SK-N-SH treated with all-trans-retinoic acid at 6 μM for 48 hours (cell line): ENCODE data around the gene CIRBP.
A peak's percentile ranks its signal among the peaks of the same experiment; 100 is the strongest.

ENCODE experiments used
- ATAC-seq: fragments of 200-7000 bp; cut with Tn5 transposase; 3 replicates; pipeline ENCODE4 v1.9.1; 2020; ENCODE audit warnings: mild to moderate bottlenecking, moderate library complexity
- CREB5 ChIP-seq: fragments of 250-450 bp; sonication (Bioruptor Pico); IDR thresholded peaks from 2 replicates; pipeline ENCODE4 v1.5.1; 2020; ENCODE audit warnings: low read depth, mild to moderate bottlenecking, moderate library complexity
- CSDC2 ChIP-seq: fragments of 250-450 bp; sonication (Bioruptor Pico); IDR thresholded peaks from 2 replicates; pipeline ENCODE4 v1.5.0; 2020; ENCODE audit warnings: mild to moderate bottlenecking, moderate library complexity
- CSRNP3 ChIP-seq: fragments of 250-450 bp; sonication (Bioruptor Pico); IDR thresholded peaks from 2 replicates; pipeline ENCODE4 v1.5.1; 2021; ENCODE audit warnings: mild to moderate bottlenecking, moderate library complexity
- ESRRG ChIP-seq: fragments of 250-450 bp; sonication (Bioruptor Pico); IDR thresholded peaks from 2 replicates; pipeline ENCODE4 v1.6.1; 2021; ENCODE audit warnings: mild to moderate bottlenecking
- GLIS3 ChIP-seq: fragments of 250-450 bp; sonication (Bioruptor Pico); IDR thresholded peaks from 2 replicates; pipeline ENCODE4 v1.5.0; 2020; ENCODE audit warnings: mild to moderate bottlenecking, moderate library complexity
- OSR1 ChIP-seq: fragments of 250-450 bp; sonication (Bioruptor Pico); IDR thresholded peaks from 2 replicates; pipeline ENCODE4 v1.8.0; 2022; ENCODE audit warnings: moderate library complexity, mild to moderate bottlenecking, inconsistent platforms
- POU6F1 ChIP-seq: fragments of 250-450 bp; sonication (Bioruptor Pico); IDR thresholded peaks from 2 replicates; pipeline ENCODE4 v1.8.0; 2021; ENCODE audit warnings: low read depth, mild to moderate bottlenecking, moderate library complexity, borderline replicate concordance
- PPARA ChIP-seq: fragments of 250-450 bp; sonication (Bioruptor Pico); IDR thresholded peaks from 2 replicates; pipeline ENCODE4 v1.5.0; 2020; ENCODE audit warnings: mild to moderate bottlenecking, borderline replicate concordance
- RARB ChIP-seq: fragments of 250-450 bp; sonication (Bioruptor Pico); IDR thresholded peaks from 2 replicates; pipeline ENCODE4 v1.8.0; 2021; ENCODE audit warnings: mild to moderate bottlenecking, moderate library complexity
- SNAI2 ChIP-seq: fragments of 250-450 bp; sonication (Bioruptor Pico); IDR thresholded peaks from 2 replicates; pipeline ENCODE4 v1.5.0; 2020; ENCODE audit warnings: mild to moderate bottlenecking, moderate library complexity
- TOX ChIP-seq: fragments of 250-450 bp; sonication (Bioruptor Pico); IDR thresholded peaks from 2 replicates; pipeline ENCODE4 v1.8.0; 2021; ENCODE audit warnings: mild to moderate bottlenecking, moderate library complexity, borderline replicate concordance
- ZC3H10 ChIP-seq: fragments of 250-450 bp; sonication (Bioruptor Pico); IDR thresholded peaks from 2 replicates; pipeline ENCODE4 v1.5.1; 2021; ENCODE audit warnings: mild to moderate bottlenecking, moderate library complexity
- ZFP3 ChIP-seq: fragments of 250-450 bp; sonication (Bioruptor Pico); IDR thresholded peaks from 2 replicates; pipeline ENCODE4 v1.5.0; 2020; ENCODE audit warnings: mild to moderate bottlenecking, moderate library complexity
- ZFP30 ChIP-seq: fragments of 450-650 bp; formaldehyde crosslinking; IDR thresholded peaks from 2 replicates; pipeline ENCODE4 v1.5.0; 2022; ENCODE audit warnings: mild to moderate bottlenecking, moderate library complexity
- ZNF70 ChIP-seq: fragments of 450-650 bp; formaldehyde crosslinking; IDR thresholded peaks from 2 replicates; pipeline ENCODE4 v1.5.0; 2020; ENCODE audit warnings: mild to moderate bottlenecking, moderate library complexity
- ZNF8 ChIP-seq: fragments of 450-650 bp; formaldehyde crosslinking; IDR thresholded peaks from 2 replicates; pipeline ENCODE4 v1.5.0; 2020; ENCODE audit warnings: mild to moderate bottlenecking, moderate library complexity
- TF ChIP-seq, protein P1 (sequence below): fragments of 250-450 bp; sonication (Bioruptor Pico); IDR thresholded peaks from 2 replicates; pipeline ENCODE4 v1.8.0; 2020; ENCODE audit warnings: mild to moderate bottlenecking, moderate library complexity, borderline replicate concordance

The CIRBP gene

DNA sequence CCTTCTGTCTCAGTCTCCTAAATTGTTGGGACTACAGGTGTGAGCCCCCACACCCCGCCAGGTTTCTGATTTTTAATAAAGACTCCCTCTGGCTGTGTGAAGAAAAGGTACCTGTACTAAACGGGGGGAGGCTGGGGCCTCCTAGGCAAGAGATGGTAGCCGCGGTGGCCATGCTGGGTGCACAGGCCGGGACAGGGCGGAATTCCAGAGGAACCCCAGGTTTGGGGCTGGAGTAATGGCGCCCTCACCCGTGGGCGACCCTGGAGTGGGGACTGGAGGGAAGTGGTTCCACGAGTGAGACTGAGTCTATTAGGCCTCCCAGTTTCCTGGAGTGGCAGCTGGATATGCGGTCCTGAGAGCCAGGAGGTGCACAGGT is 29.7 kb upstream of the CIRBP start:
- TF ChIP-seq PPARA (CRISPR knock-in tag) (no peak), CSDC2 (CRISPR knock-in tag) (no peak), RARB (CRISPR knock-in tag) (no peak), POU6F1 (CRISPR knock-in tag) (no peak), CSRNP3 (CRISPR knock-in tag) (no peak), TOX (CRISPR knock-in tag) (no peak), ZFP30 (CRISPR knock-in tag) (no peak), ZNF70 (CRISPR knock-in tag) (no peak)
- no peak for ATAC-seq

DNA sequence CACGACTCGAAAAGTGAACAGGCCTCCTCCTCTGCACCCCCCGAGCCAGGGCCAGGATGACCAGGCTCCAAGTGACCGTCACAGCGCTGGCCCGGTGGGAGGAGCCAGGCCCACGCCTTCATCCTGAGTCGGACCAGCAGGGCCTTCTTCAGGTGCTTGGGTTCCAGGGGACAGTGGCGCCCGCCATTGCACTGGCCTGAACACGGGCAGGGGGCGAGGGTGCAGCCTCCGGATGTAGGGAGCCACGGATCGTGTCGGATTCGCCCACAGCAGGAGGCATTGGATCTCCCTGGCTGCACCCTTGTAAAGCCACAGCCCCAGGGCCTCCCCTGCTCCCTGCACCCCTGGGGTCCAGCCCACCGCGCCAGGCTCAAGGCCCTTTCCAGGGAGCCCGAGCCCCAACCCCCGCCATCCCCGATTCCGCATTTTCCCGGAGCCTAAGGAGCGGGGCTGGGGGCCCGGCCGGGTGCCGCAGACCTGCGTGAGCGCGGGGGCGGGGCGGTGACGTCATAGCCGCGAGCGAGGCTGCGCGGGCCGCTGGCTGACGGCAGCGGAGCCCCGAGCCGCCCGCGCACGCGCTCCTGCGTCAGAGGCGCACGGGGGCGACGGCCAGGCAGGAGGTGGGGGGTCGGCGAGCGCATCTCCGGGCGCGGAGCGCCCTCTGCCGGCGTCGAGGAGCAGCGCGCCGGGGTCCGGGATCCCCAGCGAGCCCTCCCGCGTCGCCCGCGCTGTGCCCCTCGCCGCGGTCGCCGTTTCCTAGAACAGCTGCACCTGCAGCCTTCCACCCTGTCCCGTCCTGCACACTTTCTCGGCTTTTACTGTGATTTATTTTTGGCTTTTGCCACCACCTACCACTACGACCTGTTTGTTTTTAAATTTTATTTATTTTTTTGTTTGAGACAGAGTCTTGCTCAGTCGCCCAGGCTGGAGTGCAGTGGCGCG is 29.1 kb upstream of the CIRBP start:
- ATAC-seq, result peak; percentile 32
- TF ChIP-seq ESRRG (CRISPR knock-in tag), result no peak
- TF ChIP-seq CREB5, result no peak
- TF ChIP-seq, protein P1, sequence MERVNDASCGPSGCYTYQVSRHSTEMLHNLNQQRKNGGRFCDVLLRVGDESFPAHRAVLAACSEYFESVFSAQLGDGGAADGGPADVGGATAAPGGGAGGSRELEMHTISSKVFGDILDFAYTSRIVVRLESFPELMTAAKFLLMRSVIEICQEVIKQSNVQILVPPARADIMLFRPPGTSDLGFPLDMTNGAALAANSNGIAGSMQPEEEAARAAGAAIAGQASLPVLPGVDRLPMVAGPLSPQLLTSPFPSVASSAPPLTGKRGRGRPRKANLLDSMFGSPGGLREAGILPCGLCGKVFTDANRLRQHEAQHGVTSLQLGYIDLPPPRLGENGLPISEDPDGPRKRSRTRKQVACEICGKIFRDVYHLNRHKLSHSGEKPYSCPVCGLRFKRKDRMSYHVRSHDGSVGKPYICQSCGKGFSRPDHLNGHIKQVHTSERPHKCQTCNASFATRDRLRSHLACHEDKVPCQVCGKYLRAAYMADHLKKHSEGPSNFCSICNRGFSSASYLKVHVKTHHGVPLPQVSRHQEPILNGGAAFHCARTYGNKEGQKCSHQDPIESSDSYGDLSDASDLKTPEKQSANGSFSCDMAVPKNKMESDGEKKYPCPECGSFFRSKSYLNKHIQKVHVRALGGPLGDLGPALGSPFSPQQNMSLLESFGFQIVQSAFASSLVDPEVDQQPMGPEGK (CRISPR knock-in tag), result 0 out of 2 replicates have a peak, but pooled peaks have one; percentile 22
- 0 out of 2 replicates have a peak, but pooled peaks have one; percentile 15 for TF ChIP-seq PPARA (CRISPR knock-in tag)
- peak; percentile 23; the same call in 1 of the 2 replicates for TF ChIP-seq ZFP30 (CRISPR knock-in tag)

DNA sequence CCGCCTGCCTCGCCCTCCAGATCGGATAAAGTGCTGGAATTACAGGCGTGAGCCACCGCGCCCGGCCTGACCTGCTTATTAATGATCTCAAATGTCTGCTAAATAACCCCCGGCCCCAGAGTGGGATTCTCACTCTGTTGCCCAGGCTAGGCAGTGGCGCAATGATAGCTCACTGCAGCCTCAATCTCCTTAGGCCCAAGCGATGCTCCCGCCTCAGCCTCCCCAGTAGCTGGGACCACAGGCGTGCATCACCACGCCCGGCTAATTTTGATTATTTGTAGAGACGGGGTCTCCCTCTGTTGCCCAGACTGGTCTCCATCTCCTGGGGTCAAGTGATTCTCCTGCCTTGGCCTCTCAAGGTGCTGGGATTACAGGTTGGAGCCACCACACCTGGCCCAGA is 28.2 kb upstream of the CIRBP start:
- no peak for ATAC-seq
- TF ChIP-seq ZC3H10 (CRISPR knock-in tag) (no peak), SNAI2 (no peak), POU6F1 (CRISPR knock-in tag) (no peak), PPARA (CRISPR knock-in tag) (no peak), ZNF8 (no peak), GLIS3 (CRISPR knock-in tag) (no peak), OSR1 (CRISPR knock-in tag) (no peak), TOX (CRISPR knock-in tag) (no peak)

DNA sequence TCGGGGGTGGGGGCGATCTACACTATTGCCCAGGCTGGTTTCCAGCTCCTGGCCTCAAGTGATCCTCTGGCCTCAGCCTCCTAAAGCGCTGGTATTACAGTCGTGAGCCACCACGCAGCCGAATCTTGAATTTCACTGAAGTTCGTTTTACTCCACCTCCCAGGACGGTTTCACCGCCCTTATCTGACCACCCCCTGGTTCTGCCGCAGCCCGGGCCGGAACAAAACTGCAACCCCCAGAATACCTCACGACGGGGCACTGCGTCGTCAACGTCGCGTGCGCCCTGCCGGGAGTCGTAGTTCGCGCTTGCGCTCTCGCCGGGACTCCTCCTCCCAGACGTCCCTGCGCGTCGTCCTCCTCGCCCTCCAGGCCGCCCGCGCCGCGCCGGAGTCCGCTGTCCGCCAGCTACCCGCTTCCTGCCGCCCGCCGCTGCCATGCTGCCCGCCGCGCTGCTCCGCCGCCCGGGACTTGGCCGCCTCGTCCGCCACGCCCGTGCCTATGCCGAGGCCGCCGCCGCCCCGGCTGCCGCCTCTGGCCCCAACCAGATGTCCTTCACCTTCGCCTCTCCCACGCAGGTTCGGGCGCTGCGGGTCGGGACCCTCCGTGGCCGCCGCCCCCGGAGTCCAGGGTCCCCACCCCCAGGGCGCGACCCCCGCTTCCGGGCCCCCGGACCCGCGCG is 27.6 kb upstream of the CIRBP start, which contains the start of gene ATP5F1D:
Gene ATP5F1D (plus strand): TSS at position 335 of the 679 bp plus-strand sequence. CDS start 100 bp downstream, at position 435.
- ATAC-seq, result peak; percentile 68
- TF ChIP-seq TOX (CRISPR knock-in tag), result no peak
- peak; percentile 83; the same call in 1 of the 2 replicates for TF ChIP-seq ZFP3
- no peak for TF ChIP-seq CREB5
- TF ChIP-seq CSDC2 (CRISPR knock-in tag), result no peak
- TF ChIP-seq SNAI2, result no peak
- TF ChIP-seq GLIS3 (CRISPR knock-in tag), result no peak
- TF ChIP-seq POU6F1 (CRISPR knock-in tag), result no peak
